CD4-positive, alpha-beta T cell treated with Interleukin-21 for 1 hour (primary cell): ENCODE measurements around the gene JPT1.
"Not testable (repeated sequence)": the region's sequence is repeated elsewhere in the genome, so short reads cannot be mapped to it uniquely, and the experiment has no call there.

Experiments used
- DNase-seq: peaks from one replicate; pipeline ENCODE4 v3.0.0-alpha.2; 2020

The JPT1 gene

GRCh38 chr17:75129576-75129975 is 24.7 kb downstream of the JPT1 start:
- no peak for DNase-seq

- DNase-seq = no peak
These were observed 25.4 kb downstream of the JPT1 start for GRCh38 chr17:75128694-75129505.

GRCh38 chr17:75127936-75128335 is 26.4 kb downstream of the JPT1 start:
- not testable (repeated sequence) for DNase-seq

GRCh38 chr17:75126954-75127353 is 27.4 kb downstream of the JPT1 start:
- DNase-seq = no peak

- no peak for DNase-seq
These were observed 28.3 kb downstream of the JPT1 start for GRCh38 chr17:75125984-75126383.

GRCh38 chr17:75124819-75125162 is 29.5 kb downstream of the JPT1 start:
- DNase-seq = no peak

GRCh38 chr17:75124041-75124818 is 30.1 kb downstream of the JPT1 start:
- DNase-seq = peak; percentile 47

GRCh38 chr17:75118307-75118706 is 36.0 kb downstream of the JPT1 start:
- DNase-seq = no peak

- DNase-seq = no peak
These were observed 37.6 kb downstream of the JPT1 start for GRCh38 chr17:75116737-75117136.

- DNase-seq = no peak
These were observed 38.8 kb downstream of the JPT1 start for GRCh38 chr17:75115555-75115954.

- DNase-seq = no peak
These were observed 39.6 kb downstream of the JPT1 start for GRCh38 chr17:75114552-75115314.

- peak; percentile 91 for DNase-seq
These were observed 40.3 kb downstream of the JPT1 start for GRCh38 chr17:75113798-75114551.

- DNase-seq = no peak
These were observed 42.5 kb downstream of the JPT1 start for GRCh38 chr17:75111777-75112335.

GRCh38 chr17:75110234-75110937 is 43.9 kb downstream of the JPT1 start:
- no peak for DNase-seq

- peak; percentile 92 for DNase-seq
These were observed 44.7 kb downstream of the JPT1 start, which contains the start of gene ARMC7 for GRCh38 chr17:75109407-75110233. ARMC7 (plus strand) TSS chr17:75109969; CDS start chr17:75110289, 320 bp downstream.

- no peak for DNase-seq
These were observed 45.3 kb downstream of the JPT1 start for GRCh38 chr17:75109046-75109406.

GRCh38 chr17:75108193-75108592 is 46.1 kb downstream of the JPT1 start:
- DNase-seq = no peak

- DNase-seq = peak; percentile 29
These were observed 48.9 kb downstream of the JPT1 start for GRCh38 chr17:75105126-75106080.
